Measurements from ENCODE around the gene NINL.

GRCh38 chr20:25421102-25421501 is 164.2 kb downstream of the NINL start:
- no peak for TF ChIP-seq CTCF (IDR thresholded peaks at IDR 0.05)
- no peak for TF ChIP-seq POLR2A (IDR thresholded peaks at IDR 0.05)
